ENCODE measurements around the gene GALNT18. TPM values are rescaled to one million over a fixed set of nuclear protein-coding genes. Genes with fewer than 3 reads are reported as not detected.
A peak's percentile ranks its signal among the peaks of the same experiment; 100 is the strongest.

GALNT18 gene
- 24.4 TPM for total RNA-seq
- long read RNA-seq, transcript GALNT18-201 (11 exons, 2,504 nt): major isoform, 143 of 170 reads
- long read RNA-seq, partial matches to known transcripts: 9 of 170 reads
- long read RNA-seq, other reads (novel, unspliced or antisense): 18 of 170 reads

GRCh38 chr11:11621573-11622339, at the start of gene GALNT18:
Gene GALNT18 (minus strand): TSS chr11:11622005.
- TF ChIP-seq CTCF (IDR thresholded peaks at IDR 0.05; ENCODE audit: borderline replicate concordance): peak; percentile 67
- Histone ChIP-seq H3K27ac (replicated peaks) (peak within 1 kb of the TSS; percentile 83), H3K27me3 (ENCODE audit: low read depth) (no peaks in the 10 kb centered on the region), H3K4me1 (peaks cover 65% of the 10 kb centered on the region), H3K36me3 (no peaks in the 10 kb centered on the region), H3K9me3 (replicated peaks) (no peaks in the 10 kb centered on the region), H3K4me3 (peak within 1 kb of the TSS; percentile 94)
- DNase-seq: peak; percentile 94
- intact Hi-C loops (cut with micrococcal nuclease): no loop called here

GRCh38 chr11:11670574-11670973, 48.8 kb upstream of the GALNT18 start:
- Histone ChIP-seq H3K27ac (replicated peaks) (no peak overlapping the region), H3K9me3 (replicated peaks) (no peaks in the 10 kb centered on the region), H3K27me3 (ENCODE audit: low read depth) (no peaks in the 10 kb centered on the region), H3K36me3 (no peaks in the 10 kb centered on the region), H3K4me3 (no peak overlapping the region), H3K4me1 (peaks cover 16% of the 10 kb centered on the region)
- no peak for DNase-seq
- TF ChIP-seq CTCF (IDR thresholded peaks at IDR 0.05; ENCODE audit: borderline replicate concordance): no peak
- intact Hi-C loops (cut with micrococcal nuclease): no loop called here

DNA sequence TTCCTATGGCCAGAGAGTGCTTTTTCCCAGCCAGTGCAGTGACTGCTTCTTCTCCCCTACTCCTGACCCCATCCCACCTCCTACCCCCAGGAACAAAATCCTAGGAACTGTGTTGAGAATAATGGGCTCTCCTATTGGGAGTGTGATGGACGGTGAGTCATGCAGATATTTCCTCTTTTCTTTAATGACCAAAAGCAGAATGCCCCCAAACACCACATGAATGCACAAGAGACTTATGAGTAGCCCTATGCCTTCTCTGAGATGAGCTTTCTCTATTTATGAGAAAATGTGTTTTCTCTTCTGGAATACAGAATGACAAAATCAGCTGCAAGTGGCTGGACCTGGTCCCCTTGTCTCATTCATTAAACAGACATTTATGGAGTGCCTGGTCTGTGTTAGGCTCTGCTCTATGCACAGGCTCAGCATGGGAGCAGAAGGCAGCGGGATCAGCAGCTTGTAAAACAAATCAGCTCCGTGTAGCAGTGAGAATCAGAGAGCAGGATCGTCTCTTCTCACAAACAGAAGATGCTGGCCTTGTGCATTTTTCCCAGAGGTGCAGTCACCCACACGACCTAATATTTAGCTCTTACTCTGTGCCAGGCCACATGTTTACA, 47.5 kb upstream of the GALNT18 start:
- Histone ChIP-seq H3K4me1 (peaks cover 16% of the 10 kb centered on the region), H3K9me3 (replicated peaks) (no peaks in the 10 kb centered on the region), H3K27me3 (ENCODE audit: low read depth) (no peaks in the 10 kb centered on the region), H3K36me3 (no peaks in the 10 kb centered on the region), H3K27ac (replicated peaks) (no peak overlapping the region), H3K4me3 (no peak overlapping the region)
- DNase-seq: no peak
- TF ChIP-seq CTCF (IDR thresholded peaks at IDR 0.05; ENCODE audit: borderline replicate concordance): no peak
- intact Hi-C loops (cut with micrococcal nuclease): no loop called here

GRCh38 chr11:11668781-11669180, 47.0 kb upstream of the GALNT18 start:
- peaks cover 16% of the 10 kb centered on the region for H3K4me1 ChIP-seq
- DNase-seq: no peak
- no peak for TF ChIP-seq CTCF (IDR thresholded peaks at IDR 0.05; ENCODE audit: borderline replicate concordance)
- H3K27me3 ChIP-seq (ENCODE audit: low read depth): no peaks in the 10 kb centered on the region
- H3K9me3 ChIP-seq (replicated peaks): no peaks in the 10 kb centered on the region
- H3K4me3 ChIP-seq: no peak overlapping the region
- H3K27ac ChIP-seq (replicated peaks): no peak overlapping the region
- H3K36me3 ChIP-seq: no peaks in the 10 kb centered on the region
- intact Hi-C loops (cut with micrococcal nuclease): no loop called here

DNA sequence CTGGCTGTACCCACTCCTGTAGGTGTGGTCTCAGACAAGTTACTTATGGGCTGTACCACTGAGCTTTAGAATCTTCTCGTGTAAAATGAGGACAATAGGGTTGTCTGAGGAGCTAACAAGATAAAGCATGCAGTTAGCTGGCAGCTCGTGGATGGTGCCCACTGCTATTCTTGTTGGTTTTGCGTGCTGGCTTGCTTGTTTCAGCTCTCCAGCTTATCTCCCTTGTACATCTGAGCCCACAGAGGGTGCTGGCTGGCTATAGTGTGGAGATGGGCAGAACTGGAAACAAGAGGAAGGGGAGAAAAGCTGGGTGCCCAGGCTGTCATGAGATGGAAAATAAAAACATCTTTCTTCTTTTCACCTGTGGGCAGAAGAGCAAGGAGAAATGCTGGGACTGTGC, 46.5 kb upstream of the GALNT18 start:
- Histone ChIP-seq H3K9me3 (replicated peaks) (no peaks in the 10 kb centered on the region), H3K4me3 (no peak overlapping the region), H3K27ac (replicated peaks) (no peak overlapping the region), H3K36me3 (no peaks in the 10 kb centered on the region), H3K4me1 (peaks cover 16% of the 10 kb centered on the region), H3K27me3 (ENCODE audit: low read depth) (no peaks in the 10 kb centered on the region)
- DNase-seq: no peak
- no peak for TF ChIP-seq CTCF (IDR thresholded peaks at IDR 0.05; ENCODE audit: borderline replicate concordance)
- intact Hi-C loops (cut with micrococcal nuclease): no loop called here
